ENCODE results near the gene CD151. TPM values are rescaled to one million over a fixed set of nuclear protein-coding genes. Genes with fewer than 3 reads are reported as not detected.

CD151 gene
- total RNA-seq, 6 donors from 2014 or later = 179 to 545 (median 421) TPM

DNA sequence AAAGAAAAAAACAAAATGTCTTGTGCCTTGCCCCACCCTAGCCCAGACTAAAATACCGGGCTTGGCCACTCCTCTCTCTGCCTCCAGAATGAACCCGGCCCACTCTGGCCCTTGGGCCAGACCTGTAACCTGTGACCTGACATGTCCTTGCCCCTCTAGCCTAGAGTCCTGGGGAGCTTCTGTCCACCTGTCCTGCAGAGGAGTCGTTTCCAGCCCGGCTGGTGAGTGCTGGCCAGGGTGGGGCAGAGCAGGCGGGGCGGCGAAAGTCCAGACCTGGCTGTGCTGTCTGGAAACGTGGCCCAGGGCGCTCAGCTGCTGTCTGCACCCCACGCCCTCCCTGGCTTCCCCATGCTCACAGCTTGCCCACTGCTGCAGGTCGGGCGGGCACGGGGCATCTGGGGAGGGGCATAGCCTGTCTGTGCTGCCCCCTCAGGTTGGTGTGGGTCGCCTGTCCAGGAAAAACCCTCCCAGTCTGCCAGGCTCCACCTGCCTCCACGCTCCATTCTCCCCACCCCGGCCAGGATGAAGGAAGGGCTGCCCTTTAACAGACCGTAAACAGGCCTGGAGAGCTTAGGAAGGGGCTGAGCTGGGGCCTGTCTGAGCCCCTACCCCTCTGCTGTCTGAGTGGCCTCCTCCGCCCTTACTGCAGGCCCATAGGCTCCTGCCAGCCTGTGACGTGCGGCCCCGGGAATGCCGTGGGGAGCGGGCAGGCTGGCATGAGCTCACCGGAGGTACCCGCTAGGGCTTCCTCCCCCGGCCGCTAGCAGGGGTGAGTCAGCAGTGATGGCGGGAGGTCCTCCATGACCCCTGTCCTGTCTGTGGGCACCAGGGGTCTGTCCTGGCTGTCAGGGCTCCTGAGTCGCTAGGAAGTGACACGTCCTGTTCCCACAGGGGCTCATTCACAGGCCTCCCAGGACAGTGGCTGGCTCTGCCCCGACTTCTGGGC, 1.9 kb downstream of the CD151 start:
- peak overlapping the region in 3 of 4 donors; percentile 52 to 95 (median 80) for H3K4me3 ChIP-seq
- peaks cover 0 to 4% (median 0%) of the 10 kb centered on the region in 4 donors for H3K27me3 ChIP-seq
- H3K4me1 ChIP-seq = peaks cover 56 to 92% (median 63%) of the 10 kb centered on the region in 4 donors
- H3K27ac ChIP-seq = peak overlapping the region; percentile 87 to 94 (median 92)
- H3K9me3 ChIP-seq = no peaks in the 10 kb centered on the region
- H3K36me3 ChIP-seq = peaks cover 15 to 40% (median 39%) of the 10 kb centered on the region in 4 donors
- TF ChIP-seq POLR2A (IDR thresholded peaks at IDR 0.05) = peak in 3 of 4 donors; percentile 23 to 64 (median 58)
- peak in 2 of 6 experiments; percentile 18 to 23 for TF ChIP-seq CTCF (IDR thresholded peaks at IDR 0.05)
- TF ChIP-seq POLR2AphosphoS5 (IDR thresholded peaks at IDR 0.05) = peak; percentile 71 to 79
- TF ChIP-seq EP300 (IDR thresholded peaks at IDR 0.05) = peak in 2 of 4 donors; percentile 1 to 21
- 13 to 19% methylated on average over 7 to 27 of the region's 31 CpGs for WGBS, 2 donors
- DNase-seq (peak; percentile 90 to 93), ATAC-seq (ENCODE audit: low FRiP score in 2 of 2) (peak; percentile 19 to 64)

- WGBS, 2 donors = 86% methylated on average over 4 of the region's 14 CpGs; no CpG with 5 or more reads in 1 of the 2 donors
- Histone ChIP-seq H3K9me3 (no peaks in the 10 kb centered on the region), H3K36me3 (peaks cover 20 to 52% (median 49%) of the 10 kb centered on the region in 4 donors), H3K27ac (peak overlapping the region; percentile 24 to 94 (median 63)), H3K4me3 (no peak overlapping the region), H3K27me3 (no peaks in the 10 kb centered on the region), H3K4me1 (peaks cover 50 to 92% (median 60%) of the 10 kb centered on the region in 4 donors)
- ATAC-seq (ENCODE audit: low FRiP score in 2 of 2) (no peak), DNase-seq (peak in 1 of 2 donors; percentile 70)
- no peak for TF ChIP-seq CTCF (IDR thresholded peaks at IDR 0.05)
- no peak for TF ChIP-seq EP300 (IDR thresholded peaks at IDR 0.05)
- TF ChIP-seq POLR2A (IDR thresholded peaks at IDR 0.05) = no peak
- TF ChIP-seq POLR2AphosphoS5 (IDR thresholded peaks at IDR 0.05) = no peak
These were observed 3.5 kb downstream of the CD151 start for GRCh38 chr11:836274-836673.

GRCh38 chr11:836700-837099, 3.9 kb downstream of the CD151 start:
- H3K4me1 ChIP-seq = peaks cover 52 to 92% (median 60%) of the 10 kb centered on the region in 4 donors
- H3K9me3 ChIP-seq = no peaks in the 10 kb centered on the region
- H3K4me3 ChIP-seq = no peak overlapping the region
- 98 to 100% methylated on average over 3 to 9 of the region's 9 CpGs for WGBS, 2 donors
- peak in 1 of 2 donors; percentile 32 for DNase-seq
- peak overlapping the region in 2 of 4 donors; percentile 8 to 87 for H3K27ac ChIP-seq
- peaks cover 20 to 52% (median 49%) of the 10 kb centered on the region in 4 donors for H3K36me3 ChIP-seq
- H3K27me3 ChIP-seq = no peaks in the 10 kb centered on the region
- TF ChIP-seq POLR2A (IDR thresholded peaks at IDR 0.05) (no peak), POLR2AphosphoS5 (IDR thresholded peaks at IDR 0.05) (no peak), CTCF (IDR thresholded peaks at IDR 0.05) (no peak), EP300 (IDR thresholded peaks at IDR 0.05) (no peak)
- ATAC-seq (ENCODE audit: low FRiP score in 2 of 2) = no peak

DNA sequence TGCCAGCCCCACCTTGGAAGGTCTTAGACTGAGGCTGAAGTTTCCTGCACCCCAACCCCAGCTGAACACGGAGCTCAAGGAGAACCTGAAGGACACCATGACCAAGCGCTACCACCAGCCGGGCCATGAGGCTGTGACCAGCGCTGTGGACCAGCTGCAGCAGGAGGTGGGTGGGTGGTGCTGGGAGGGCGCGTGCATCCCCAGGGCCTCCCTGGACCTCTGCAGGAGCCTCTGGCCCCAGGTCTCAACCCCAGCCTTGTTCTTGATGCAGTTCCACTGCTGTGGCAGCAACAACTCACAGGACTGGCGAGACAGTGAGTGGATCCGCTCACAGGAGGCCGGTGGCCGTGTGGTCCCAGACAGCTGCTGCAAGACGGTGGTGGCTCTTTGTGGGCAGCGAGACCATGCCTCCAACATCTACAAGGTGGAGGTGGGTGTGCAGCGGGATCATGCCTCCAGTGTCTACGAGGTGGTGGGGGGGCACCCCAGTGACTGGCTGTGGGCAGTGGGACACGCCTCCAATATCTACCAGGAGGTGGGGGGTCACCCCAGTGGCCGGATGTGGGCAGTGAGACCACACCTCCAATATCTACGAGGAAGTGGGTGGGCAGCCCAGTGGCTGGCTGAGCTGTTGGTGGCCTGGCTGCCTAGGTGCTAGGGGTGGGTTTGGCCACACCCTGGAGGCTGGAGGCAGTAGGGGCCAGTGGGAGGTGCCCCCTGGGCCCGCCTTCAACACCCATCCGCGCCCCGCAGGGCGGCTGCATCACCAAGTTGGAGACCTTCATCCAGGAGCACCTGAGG, 4.6 kb downstream of the CD151 start:
- Histone ChIP-seq H3K9me3 (no peaks in the 10 kb centered on the region), H3K4me1 (peaks cover 47 to 88% (median 54%) of the 10 kb centered on the region in 4 donors), H3K27me3 (no peaks in the 10 kb centered on the region), H3K36me3 (peaks cover 20 to 52% (median 49%) of the 10 kb centered on the region in 4 donors), H3K4me3 (no peak overlapping the region), H3K27ac (peak overlapping the region in 2 of 4 donors; percentile 8 to 87)
- DNase-seq (peak in 1 of 2 donors; percentile 79), ATAC-seq (ENCODE audit: low FRiP score in 2 of 2) (no peak)
- 80 to 93% methylated on average over 14 to 16 of the region's 22 CpGs for WGBS, 2 donors
- TF ChIP-seq EP300 (IDR thresholded peaks at IDR 0.05) (no peak), CTCF (IDR thresholded peaks at IDR 0.05) (peak in 1 of 6 experiments; percentile 4)
